HG03378 (cell line): ENCODE data around the gene C12orf76.
"Not testable (repeated sequence)": the region's sequence is repeated elsewhere in the genome, so short reads cannot be mapped to it uniquely, and the experiment has no call there.

Source experiments
- ATAC-seq: cut with Tn5 transposase; IDR thresholded peaks from one replicate; pipeline ENCODE4 v1.9.1; 2021; ENCODE audit warnings: mild to moderate bottlenecking, moderate library complexity; ENCODE audit not compliant: unreplicated experiment

C12orf76 gene

DNA sequence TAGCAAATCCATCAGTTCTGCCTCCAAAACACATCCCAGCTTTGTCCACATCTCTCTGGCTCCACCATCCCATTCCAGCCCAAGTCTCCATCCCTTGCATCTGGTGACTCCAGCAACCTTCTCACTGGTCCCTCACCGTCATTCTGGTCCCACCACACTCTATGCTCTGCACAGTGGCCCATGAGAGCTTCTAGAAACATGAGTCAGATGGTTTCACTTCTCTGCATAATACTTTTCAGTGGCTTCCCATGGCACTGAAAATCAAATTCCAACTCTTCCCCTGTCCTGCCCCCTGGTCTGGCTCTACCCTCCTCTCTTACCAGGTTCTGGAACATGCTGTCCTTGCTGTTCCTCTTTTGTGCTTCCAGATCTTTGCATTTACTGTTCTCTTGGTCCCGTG is 17.2 kb upstream of the C12orf76 start:
- no peak for ATAC-seq

- no peak for ATAC-seq
Observed at GRCh38 chr12:110062241-110062640, 13.9 kb upstream of the C12orf76 start.

- ATAC-seq, result no peak
Observed at GRCh38 chr12:110059651-110060000, 11.3 kb upstream of the C12orf76 start.

DNA sequence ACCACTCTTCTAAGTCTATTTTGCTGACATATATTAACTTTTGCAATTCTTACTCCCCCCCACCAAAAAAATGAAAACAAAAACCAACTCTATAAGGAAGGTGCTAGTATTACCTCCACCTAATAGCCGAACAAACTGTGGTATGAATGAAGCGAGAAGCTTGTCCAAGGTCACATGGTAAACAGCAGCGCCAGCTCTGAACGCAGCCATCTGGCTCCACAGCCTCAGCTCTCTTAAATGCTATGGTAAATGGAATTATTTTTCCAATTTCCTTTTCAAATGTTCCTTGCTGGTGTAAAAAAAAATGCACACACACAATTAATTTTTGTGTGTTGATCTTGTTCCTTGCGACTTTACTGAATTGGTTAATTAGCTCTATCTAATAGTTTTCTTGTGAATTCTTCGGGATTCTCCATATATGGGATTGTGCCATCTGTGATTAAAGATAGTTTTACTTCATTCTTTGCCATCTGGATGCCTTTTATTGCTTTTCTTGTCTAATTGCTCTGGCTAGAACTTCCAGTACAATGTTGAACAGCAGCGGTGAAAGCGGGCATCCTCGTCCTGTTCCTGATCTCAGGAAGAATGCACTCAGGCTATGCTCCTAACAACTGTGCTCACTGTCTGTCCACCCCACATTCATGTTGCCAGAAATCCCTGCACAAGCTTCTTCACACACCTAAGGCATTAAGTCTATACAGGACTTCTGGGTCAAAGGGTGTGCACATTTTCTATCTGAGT is 10.7 kb upstream of the C12orf76 start:
- no peak for ATAC-seq

DNA sequence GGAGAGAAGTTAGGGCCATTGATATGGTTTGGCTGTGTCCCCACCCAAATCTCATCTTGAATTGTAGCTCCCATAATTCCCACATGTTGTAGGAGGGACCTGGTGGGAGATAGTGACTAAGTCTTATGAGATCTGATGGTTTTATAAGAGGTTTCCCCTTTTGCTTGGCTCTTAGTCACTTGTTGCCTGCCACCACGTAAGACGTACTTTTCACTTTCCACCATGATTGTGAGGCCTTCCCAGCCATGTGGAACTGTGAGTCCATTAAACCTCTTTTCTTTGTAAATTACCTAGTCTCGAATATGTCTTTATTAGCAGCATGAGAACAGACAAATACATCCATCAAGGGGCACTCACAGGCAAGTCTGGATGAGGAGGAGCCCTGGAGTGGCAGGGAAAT is 8.3 kb upstream of the C12orf76 start:
- ATAC-seq, result not testable (repeated sequence)

- ATAC-seq, result not testable (repeated sequence)
Observed at GRCh38 chr12:110055375-110056352, 7.3 kb upstream of the C12orf76 start.

- no peak for ATAC-seq
Observed at GRCh38 chr12:110050927-110051326, 2.6 kb upstream of the C12orf76 start.

DNA sequence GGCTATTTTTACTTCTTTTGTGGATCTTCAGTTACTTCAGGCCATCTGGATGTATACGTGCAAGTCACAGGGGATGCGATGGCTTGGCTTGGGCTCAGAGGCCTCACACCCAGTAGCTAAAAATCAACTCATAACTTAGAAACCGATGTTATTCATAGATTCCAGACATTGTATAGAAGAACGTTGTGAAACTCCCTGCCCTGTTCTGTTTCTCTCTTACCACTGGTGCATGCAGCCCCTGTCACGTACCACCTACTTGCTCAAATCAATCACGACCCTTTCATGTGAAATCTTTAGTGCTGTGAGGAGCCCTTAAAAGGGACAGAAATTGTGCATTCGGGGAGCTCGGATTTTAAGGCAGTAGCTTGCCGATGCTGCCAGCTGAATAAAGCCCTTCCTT is 1.3 kb upstream of the C12orf76 start:
- ATAC-seq, result not testable (repeated sequence)

DNA sequence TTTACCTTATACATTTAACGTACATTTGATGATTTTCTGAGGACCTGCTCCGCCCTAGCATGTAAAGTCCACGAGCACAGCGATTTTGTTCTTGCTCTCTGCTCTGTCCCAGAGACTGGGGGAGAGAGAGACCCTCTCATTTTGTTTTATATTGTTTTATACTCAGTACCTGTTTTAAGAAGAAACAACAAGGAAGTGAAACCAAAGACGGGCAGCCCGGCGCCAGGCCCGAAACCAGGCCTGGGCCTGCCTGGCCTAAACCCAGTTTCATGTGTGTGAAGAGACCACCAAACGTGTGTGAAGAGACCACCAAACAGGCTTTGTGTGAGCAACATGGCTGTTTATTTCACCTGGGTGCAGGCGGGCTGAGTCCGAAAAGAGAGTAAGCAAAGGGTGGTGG is 712 bp upstream of the C12orf76 start:
- ATAC-seq, result not testable (repeated sequence)

DNA sequence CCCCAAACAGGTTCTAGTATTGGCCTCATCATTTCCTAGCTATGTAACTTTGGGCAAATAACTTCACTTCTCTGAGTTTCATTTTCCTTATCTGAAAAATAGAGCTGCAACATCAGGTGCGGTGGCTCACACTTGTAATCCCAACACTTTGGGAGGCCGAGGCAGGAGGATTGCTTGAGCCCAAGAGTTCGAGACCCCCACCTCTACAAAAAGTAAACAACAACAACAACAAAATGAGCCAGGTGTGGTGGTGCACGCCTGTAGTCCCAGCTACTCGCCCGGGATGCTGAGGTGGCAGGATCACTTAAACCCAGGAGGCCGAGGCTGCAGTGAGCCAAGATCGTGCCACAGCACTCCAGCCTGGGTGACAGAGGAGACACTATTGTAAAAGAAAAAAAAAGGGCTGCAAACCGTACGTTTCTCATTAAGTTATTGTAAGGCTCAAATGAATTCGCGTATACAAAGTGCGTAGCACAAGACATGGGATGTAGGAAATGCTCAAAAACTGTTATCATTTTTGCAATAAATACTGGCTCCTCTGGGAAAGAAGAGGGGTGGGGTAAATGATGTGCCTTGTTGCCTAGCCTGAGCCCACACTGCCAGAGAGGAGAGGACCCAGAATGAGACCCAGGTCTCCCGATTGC is 903 bp downstream of the C12orf76 start:
- no peak for ATAC-seq

GRCh38 chr12:110046451-110047187 is 1.7 kb downstream of the C12orf76 start:
- ATAC-seq, result no peak

DNA sequence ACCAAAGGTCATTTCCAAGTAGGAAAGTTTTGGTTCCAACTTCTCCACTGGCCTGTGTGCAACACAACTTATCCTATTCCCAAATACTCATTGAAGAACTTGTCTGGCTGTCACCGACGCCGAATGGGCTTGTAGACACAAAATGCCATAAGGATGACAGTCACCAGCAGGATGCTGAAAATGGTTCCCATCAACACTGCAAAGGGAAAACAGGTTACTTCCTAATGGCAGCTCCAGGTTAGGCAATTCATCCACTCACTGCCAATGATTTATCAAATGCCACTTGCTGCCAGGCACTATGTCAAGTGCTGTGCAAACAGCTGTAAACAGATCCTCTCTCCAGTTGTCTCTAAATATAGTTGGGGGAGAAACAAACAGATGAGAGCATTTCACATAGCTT is 6.1 kb downstream of the C12orf76 start:
- ATAC-seq, result no peak

- ATAC-seq, result no peak
Observed at GRCh38 chr12:110039085-110039807, 9.1 kb downstream of the C12orf76 start.

GRCh38 chr12:110038741-110039084 is 9.6 kb downstream of the C12orf76 start:
- ATAC-seq, result no peak

- ATAC-seq, result no peak
Observed at GRCh38 chr12:110037315-110037714, 11.0 kb downstream of the C12orf76 start.

GRCh38 chr12:110035534-110036104 is 12.7 kb downstream of the C12orf76 start:
- ATAC-seq, result no peak

- ATAC-seq, result no peak
Observed at GRCh38 chr12:110033888-110034287, 14.4 kb downstream of the C12orf76 start.

DNA sequence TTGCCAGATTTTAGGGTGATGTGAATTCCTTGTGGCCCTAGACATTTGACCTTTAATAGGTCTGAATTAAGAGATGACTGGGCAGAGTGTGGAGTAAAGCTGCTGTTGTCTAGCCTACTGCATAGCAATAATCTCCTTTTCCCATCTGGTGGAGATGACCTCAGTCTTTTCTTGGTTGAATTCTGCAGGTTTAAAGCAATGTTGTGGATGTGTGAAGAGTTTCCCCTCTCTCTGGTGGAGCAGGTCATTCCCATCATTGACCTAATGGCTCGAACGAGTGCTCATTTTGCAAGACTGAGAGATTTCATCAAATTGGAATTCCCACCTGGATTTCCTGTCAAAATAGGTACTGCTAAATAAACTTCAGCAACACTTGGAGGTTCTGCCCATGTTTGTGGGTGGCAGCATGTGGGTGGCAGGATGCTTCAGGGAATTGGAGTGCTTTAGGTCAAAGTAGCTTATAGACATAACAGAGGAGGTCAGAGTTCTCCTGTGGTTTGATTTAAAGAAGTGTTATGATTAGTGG is 19.0 kb downstream of the C12orf76 start:
- ATAC-seq, result no peak

GRCh38 chr12:110028323-110028722 is 20.0 kb downstream of the C12orf76 start:
- no peak for ATAC-seq

- ATAC-seq, result no peak
Observed at GRCh38 chr12:110024051-110024450, 24.3 kb downstream of the C12orf76 start.
